WI38 (cell line): ENCODE results near the gene SLAMF7.
"Not testable (repeated sequence)": the region's sequence is repeated elsewhere in the genome, so short reads cannot be mapped to it uniquely, and the experiment has no call there.

ENCODE experiments used
- H3K4me3 ChIP-seq: 2 replicates; pipeline ENCODE4 v1.5.1; 2011; ENCODE audit warnings: low read depth, mild to moderate bottlenecking, control low read depth, low read length
- CTCF ChIP-seq: IDR thresholded peaks from 2 replicates; pipeline ENCODE4 v1.5.1; 2012; ENCODE audit warnings: low read depth, mild to moderate bottlenecking, control low read depth, low read length

Gene SLAMF7

GRCh38 chr1:160708118-160708517 lies 30.9 kb upstream of the SLAMF7 start:
- H3K4me3 ChIP-seq: no peak overlapping the region
- TF ChIP-seq CTCF: no peak

GRCh38 chr1:160708801-160709200 lies 30.2 kb upstream of the SLAMF7 start:
- H3K4me3 ChIP-seq: no peak overlapping the region
- TF ChIP-seq CTCF: no peak

- no peak for TF ChIP-seq CTCF
- no peak overlapping the region for H3K4me3 ChIP-seq
These were observed 29.3 kb upstream of the SLAMF7 start for GRCh38 chr1:160709715-160710114.

- H3K4me3 ChIP-seq: no peak overlapping the region
- TF ChIP-seq CTCF: no peak
These were observed 28.4 kb upstream of the SLAMF7 start for GRCh38 chr1:160710517-160711252.

- no peak for TF ChIP-seq CTCF
- H3K4me3 ChIP-seq: no peak overlapping the region
These were observed 27.8 kb upstream of the SLAMF7 start for GRCh38 chr1:160711276-160711601.

- TF ChIP-seq CTCF: no peak
- H3K4me3 ChIP-seq: no peak within 1 kb of the TSS
These were observed 27.3 kb upstream of the SLAMF7 start, which contains the start of gene CD48 for GRCh38 chr1:160711602-160712311. Gene CD48, minus strand, starts transcription at chr1:160711822. Its CDS starts 59 bp downstream, at chr1:160711763.

- H3K4me3 ChIP-seq: not testable (repeated sequence)
These were observed 26.4 kb upstream of the SLAMF7 start for GRCh38 chr1:160712525-160713080.
